Measurements from ENCODE around the gene DYSF.

DYSF gene

DNA sequence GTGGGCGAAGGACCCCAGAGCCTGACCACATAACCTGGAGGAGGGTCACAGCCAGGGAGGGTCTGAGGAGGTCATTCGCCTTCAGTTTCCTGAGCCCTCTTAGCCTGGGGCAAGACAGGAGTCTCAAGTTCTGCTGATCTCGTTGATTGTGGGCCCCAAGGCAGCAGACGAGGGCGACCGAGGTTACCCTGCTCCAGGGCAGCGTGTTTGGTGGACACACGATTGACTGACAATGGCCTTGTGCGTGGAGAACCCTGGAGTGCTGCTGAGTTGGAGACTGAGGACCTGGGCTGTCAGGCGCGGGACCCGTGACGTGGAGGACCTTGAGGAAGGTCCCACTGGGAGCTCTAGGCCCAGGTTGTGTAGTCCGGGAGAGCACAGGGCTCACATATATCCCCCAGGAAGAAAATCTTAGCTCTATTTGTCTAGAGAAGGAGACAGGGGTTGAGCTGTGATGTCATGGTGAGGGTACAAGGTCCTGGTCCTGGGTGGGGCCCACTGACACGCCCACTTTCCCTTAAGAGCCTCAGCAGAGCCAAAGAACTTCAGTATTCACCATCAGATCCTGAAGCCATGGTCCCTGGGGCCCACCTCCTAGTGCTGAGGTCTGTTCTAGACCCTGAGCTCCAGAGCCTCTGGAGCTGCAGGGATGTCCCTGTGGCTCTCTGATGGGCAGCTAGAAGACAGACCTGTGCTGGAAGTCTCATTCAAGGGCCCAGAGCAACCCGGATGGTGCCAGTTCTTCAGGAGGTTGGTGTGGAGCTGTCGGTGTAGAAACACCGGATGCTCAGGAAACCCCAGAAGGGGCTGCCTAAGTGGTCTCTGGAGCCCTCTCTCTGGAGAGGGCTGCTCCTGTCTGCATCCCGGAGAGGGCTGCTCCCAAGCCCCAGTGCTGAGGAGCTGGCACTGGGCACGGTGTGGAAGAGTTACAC is 53.1 kb downstream of the DYSF start:
- TF ChIP-seq, protein P1, sequence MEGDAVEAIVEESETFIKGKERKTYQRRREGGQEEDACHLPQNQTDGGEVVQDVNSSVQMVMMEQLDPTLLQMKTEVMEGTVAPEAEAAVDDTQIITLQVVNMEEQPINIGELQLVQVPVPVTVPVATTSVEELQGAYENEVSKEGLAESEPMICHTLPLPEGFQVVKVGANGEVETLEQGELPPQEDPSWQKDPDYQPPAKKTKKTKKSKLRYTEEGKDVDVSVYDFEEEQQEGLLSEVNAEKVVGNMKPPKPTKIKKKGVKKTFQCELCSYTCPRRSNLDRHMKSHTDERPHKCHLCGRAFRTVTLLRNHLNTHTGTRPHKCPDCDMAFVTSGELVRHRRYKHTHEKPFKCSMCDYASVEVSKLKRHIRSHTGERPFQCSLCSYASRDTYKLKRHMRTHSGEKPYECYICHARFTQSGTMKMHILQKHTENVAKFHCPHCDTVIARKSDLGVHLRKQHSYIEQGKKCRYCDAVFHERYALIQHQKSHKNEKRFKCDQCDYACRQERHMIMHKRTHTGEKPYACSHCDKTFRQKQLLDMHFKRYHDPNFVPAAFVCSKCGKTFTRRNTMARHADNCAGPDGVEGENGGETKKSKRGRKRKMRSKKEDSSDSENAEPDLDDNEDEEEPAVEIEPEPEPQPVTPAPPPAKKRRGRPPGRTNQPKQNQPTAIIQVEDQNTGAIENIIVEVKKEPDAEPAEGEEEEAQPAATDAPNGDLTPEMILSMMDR (IDR thresholded peaks at IDR 0.05; ENCODE audit: low read depth, low read length, poor library complexity, severe bottlenecking): no peak
- TF ChIP-seq EZH2phosphoT487 (IDR thresholded peaks at IDR 0.05; ENCODE audit: borderline replicate concordance, low read length): no peak
- Histone ChIP-seq H3K27me3 (ENCODE audit: control insufficient read depth, low read length) (peaks cover 5% of the 10 kb centered on the region; the same call in 1 of the 2 replicates), H3K79me2 (ENCODE audit: control insufficient read depth, low read length) (no peaks in the 10 kb centered on the region), H3K27ac (ENCODE audit: low read depth, low read length) (no peak overlapping the region), H3K9me3 (ENCODE audit: control insufficient read depth, insufficient read depth, low read length) (no peaks in the 10 kb centered on the region), H4K20me1 (ENCODE audit: control insufficient read depth, insufficient read depth, low read depth, low read length) (no peaks in the 10 kb centered on the region), H3K4me2 (ENCODE audit: low read length) (no peak overlapping the region), H3K4me3 (ENCODE audit: low read length) (no peak overlapping the region), H3K4me1 (ENCODE audit: control insufficient read depth, low read length) (no peaks in the 10 kb centered on the region), H3K9me2 (replicated peaks; ENCODE audit: control insufficient read depth, low read length) (no peaks in the 10 kb centered on the region), H3K36me3 (ENCODE audit: control insufficient read depth, low read length) (no peaks in the 10 kb centered on the region), H3F3A (ENCODE audit: control insufficient read depth, insufficient read depth) (no peaks in the 10 kb centered on the region)

DNA sequence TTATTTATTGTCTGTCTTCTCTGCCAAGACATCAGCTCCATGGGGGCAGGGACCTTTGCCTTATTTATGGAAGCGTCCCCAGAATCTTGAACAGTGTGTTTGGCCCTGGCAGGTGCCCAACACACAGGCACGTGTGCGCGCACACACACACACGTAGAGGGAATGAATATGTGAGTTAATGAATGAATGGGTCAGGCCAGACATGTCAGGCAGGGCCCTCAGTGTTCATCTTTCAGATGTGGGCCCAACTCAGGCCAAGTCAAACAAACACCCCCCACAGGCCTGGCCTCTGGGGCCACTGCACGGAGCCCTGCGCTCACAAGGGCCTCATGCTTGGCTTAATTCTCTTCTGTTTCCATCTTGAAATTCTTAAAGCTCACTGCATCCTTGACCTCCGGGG is 54.1 kb downstream of the DYSF start:
- H3K9me2 ChIP-seq (replicated peaks; ENCODE audit: control insufficient read depth, low read length): no peaks in the 10 kb centered on the region
- no peaks in the 10 kb centered on the region for H3K36me3 ChIP-seq (ENCODE audit: control insufficient read depth, low read length)
- no peak overlapping the region for H3K4me3 ChIP-seq (ENCODE audit: low read length)
- no peaks in the 10 kb centered on the region for H3F3A ChIP-seq (ENCODE audit: control insufficient read depth, insufficient read depth)
- no peaks in the 10 kb centered on the region for H3K79me2 ChIP-seq (ENCODE audit: control insufficient read depth, low read length)
- no peaks in the 10 kb centered on the region for H4K20me1 ChIP-seq (ENCODE audit: control insufficient read depth, insufficient read depth, low read depth, low read length)
- TF ChIP-seq, protein P1 (IDR thresholded peaks at IDR 0.05; ENCODE audit: low read depth, low read length, poor library complexity, severe bottlenecking): no peak
- TF ChIP-seq EZH2phosphoT487 (IDR thresholded peaks at IDR 0.05; ENCODE audit: borderline replicate concordance, low read length): no peak
- H3K27ac ChIP-seq (ENCODE audit: low read depth, low read length): no peak overlapping the region
- no peak overlapping the region for H3K4me2 ChIP-seq (ENCODE audit: low read length)
- H3K9me3 ChIP-seq (ENCODE audit: control insufficient read depth, insufficient read depth, low read length): no peaks in the 10 kb centered on the region
- peaks cover 8% of the 10 kb centered on the region; the same call in 1 of the 2 replicates for H3K27me3 ChIP-seq (ENCODE audit: control insufficient read depth, low read length)
- no peaks in the 10 kb centered on the region for H3K4me1 ChIP-seq (ENCODE audit: control insufficient read depth, low read length)

DNA sequence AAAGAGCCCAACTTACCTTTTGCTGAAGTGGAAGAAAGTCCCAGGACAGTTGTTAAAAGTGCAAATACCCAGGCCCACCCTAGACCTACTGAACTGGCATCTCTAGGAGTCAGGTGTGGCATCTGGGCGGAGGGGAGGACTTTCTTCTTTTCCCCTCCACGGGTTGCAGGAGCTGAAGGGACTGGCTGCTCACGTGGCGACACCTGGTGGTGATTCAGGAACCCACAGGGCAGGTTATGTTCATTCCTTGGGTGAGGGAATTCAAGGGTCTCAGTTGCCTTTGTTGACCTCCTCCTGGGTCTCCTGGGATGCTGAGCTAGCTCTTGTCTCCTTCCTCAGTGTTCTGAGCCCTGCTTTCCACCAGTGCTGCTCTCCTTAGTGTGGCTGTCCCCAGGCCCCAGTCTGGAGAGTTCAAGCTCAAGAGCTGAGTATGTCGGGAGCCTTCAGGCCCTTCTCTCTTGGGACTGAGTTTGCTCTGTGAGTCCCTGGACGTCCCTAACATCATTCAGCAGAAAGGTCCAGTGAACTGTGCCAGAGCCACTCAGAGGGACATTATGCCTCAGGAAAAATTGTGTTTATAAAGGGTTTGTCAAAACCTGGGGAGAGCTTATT is 56.9 kb downstream of the DYSF start:
- H3K79me2 ChIP-seq (ENCODE audit: control insufficient read depth, low read length): no peaks in the 10 kb centered on the region
- H3F3A ChIP-seq (ENCODE audit: control insufficient read depth, insufficient read depth): no peaks in the 10 kb centered on the region
- TF ChIP-seq, protein P1 (IDR thresholded peaks at IDR 0.05; ENCODE audit: low read depth, low read length, poor library complexity, severe bottlenecking): peak; percentile 96
- TF ChIP-seq EZH2phosphoT487 (IDR thresholded peaks at IDR 0.05; ENCODE audit: borderline replicate concordance, low read length): no peak
- no peaks in the 10 kb centered on the region for H3K4me1 ChIP-seq (ENCODE audit: control insufficient read depth, low read length)
- no peaks in the 10 kb centered on the region for H3K9me3 ChIP-seq (ENCODE audit: control insufficient read depth, insufficient read depth, low read length)
- no peaks in the 10 kb centered on the region for H4K20me1 ChIP-seq (ENCODE audit: control insufficient read depth, insufficient read depth, low read depth, low read length)
- no peaks in the 10 kb centered on the region for H3K36me3 ChIP-seq (ENCODE audit: control insufficient read depth, low read length)
- no peak overlapping the region for H3K27ac ChIP-seq (ENCODE audit: low read depth, low read length)
- H3K4me2 ChIP-seq (ENCODE audit: low read length): no peak overlapping the region
- H3K4me3 ChIP-seq (ENCODE audit: low read length): no peak overlapping the region
- H3K9me2 ChIP-seq (replicated peaks; ENCODE audit: control insufficient read depth, low read length): no peaks in the 10 kb centered on the region
- peaks cover 11% of the 10 kb centered on the region for H3K27me3 ChIP-seq (ENCODE audit: control insufficient read depth, low read length)
